Measurements from ENCODE around the gene PABPC3. TPM values are rescaled to one million over a fixed set of nuclear protein-coding genes. Genes with fewer than 3 reads are reported as not detected.
A peak's percentile ranks its signal among the peaks of the same experiment; 100 is the strongest.

PABPC3 gene
- total RNA-seq, 2 experiments from 2014 or later = 0.13 to 0.49 TPM

DNA sequence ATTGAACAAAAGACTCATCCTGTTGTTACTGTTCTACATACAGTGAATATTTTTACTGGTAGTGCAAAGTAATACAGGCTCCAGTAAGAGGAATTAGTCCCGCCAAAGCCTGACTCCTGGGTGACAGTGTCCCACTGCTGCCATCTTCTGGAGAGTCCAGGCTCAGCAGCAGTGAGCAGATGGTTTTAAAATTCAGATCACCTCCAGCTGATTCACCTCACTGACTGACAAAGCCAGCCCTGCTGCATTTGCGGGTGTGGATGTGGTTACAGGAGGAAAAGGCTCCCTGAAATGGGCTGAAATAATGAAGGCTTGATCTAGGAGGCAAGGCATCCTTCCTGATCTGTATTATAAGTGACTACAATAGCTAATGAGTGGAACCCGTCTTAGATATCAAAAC lies 18.3 kb downstream of the PABPC3 start:
- Histone ChIP-seq H3K9me3 (ENCODE audit: low read length) (no peaks in the 10 kb centered on the region), H4K20me1 (ENCODE audit: insufficient read depth, low read length) (no peaks in the 10 kb centered on the region; the same call in 1 of the 2 replicates), H3K27ac (ENCODE audit: low read depth, low read length, poor library complexity, severe bottlenecking) (no peak overlapping the region), H3K4me1 (ENCODE audit: insufficient read depth, low read length, poor library complexity, severe bottlenecking) (peaks cover 27% of the 10 kb centered on the region), H3K79me2 (ENCODE audit: insufficient read depth, low read depth, low read length) (no peaks in the 10 kb centered on the region), H3K36me3 (ENCODE audit: insufficient read depth, low read length) (no peaks in the 10 kb centered on the region), H3K4me3 (ENCODE audit: low read depth, low read length, poor library complexity, severe bottlenecking) (no peak overlapping the region), H3K4me2 (ENCODE audit: low read length) (peak overlapping the region; percentile 4; the same call in 1 of the 2 replicates), H3K9me2 (ENCODE audit: insufficient read depth, low read length) (no peaks in the 10 kb centered on the region), H2AFZ (ENCODE audit: low read length) (peak overlapping the region; percentile 60)
- DNase-seq (ENCODE audit: low spot score) = peak; percentile 79
- POLR2A ChIA-PET = no interaction called here
- CTCF ChIA-PET (ENCODE audit: unreplicated experiment) = no interaction called here
- BruUV-seq (replicated peaks) = no TSS peak
- intact Hi-C loops (cut with micrococcal nuclease; ENCODE audit: unreplicated experiment) = loop anchor here (1.0 to 2.0 kb wide), 2 partner anchors 29 to 109 kb away; no protein-coding TSS in a partner anchor
- TF ChIP-seq, protein P1, sequence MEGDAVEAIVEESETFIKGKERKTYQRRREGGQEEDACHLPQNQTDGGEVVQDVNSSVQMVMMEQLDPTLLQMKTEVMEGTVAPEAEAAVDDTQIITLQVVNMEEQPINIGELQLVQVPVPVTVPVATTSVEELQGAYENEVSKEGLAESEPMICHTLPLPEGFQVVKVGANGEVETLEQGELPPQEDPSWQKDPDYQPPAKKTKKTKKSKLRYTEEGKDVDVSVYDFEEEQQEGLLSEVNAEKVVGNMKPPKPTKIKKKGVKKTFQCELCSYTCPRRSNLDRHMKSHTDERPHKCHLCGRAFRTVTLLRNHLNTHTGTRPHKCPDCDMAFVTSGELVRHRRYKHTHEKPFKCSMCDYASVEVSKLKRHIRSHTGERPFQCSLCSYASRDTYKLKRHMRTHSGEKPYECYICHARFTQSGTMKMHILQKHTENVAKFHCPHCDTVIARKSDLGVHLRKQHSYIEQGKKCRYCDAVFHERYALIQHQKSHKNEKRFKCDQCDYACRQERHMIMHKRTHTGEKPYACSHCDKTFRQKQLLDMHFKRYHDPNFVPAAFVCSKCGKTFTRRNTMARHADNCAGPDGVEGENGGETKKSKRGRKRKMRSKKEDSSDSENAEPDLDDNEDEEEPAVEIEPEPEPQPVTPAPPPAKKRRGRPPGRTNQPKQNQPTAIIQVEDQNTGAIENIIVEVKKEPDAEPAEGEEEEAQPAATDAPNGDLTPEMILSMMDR (conservative IDR thresholded peaks at IDR 0.05; ENCODE audit: low read length) = peak; percentile 94
- no peak for TF ChIP-seq EZH2phosphoT487 (IDR thresholded peaks at IDR 0.05; ENCODE audit: borderline replicate concordance, low read depth, low read length)

DNA sequence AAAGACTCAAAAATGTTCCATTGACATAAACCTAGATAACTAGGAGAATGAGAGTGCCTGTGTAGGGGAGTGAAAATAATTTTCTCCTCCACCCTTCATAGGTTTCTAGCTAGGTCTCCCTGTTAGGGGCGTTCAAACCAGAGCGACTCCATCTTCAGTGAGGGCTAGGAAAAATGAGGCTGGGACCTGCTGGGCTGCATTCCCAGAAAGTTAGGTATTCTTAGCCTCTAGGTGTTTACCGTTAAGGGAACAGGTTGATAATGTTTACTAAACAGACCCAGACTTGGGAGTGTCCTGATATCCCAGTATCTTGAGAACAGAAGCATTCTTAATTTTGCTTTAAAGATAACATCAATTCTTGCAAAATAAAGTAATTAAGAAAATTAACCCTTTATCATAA lies 20.1 kb downstream of the PABPC3 start:
- Histone ChIP-seq H3K4me2 (ENCODE audit: low read length) (no peak overlapping the region), H3K36me3 (ENCODE audit: insufficient read depth, low read length) (no peaks in the 10 kb centered on the region), H4K20me1 (ENCODE audit: insufficient read depth, low read length) (no peaks in the 10 kb centered on the region; the same call in 1 of the 2 replicates), H3K9me3 (ENCODE audit: low read length) (no peaks in the 10 kb centered on the region), H2AFZ (ENCODE audit: low read length) (no peak overlapping the region), H3K4me1 (ENCODE audit: insufficient read depth, low read length, poor library complexity, severe bottlenecking) (peaks cover 28% of the 10 kb centered on the region), H3K79me2 (ENCODE audit: insufficient read depth, low read depth, low read length) (no peaks in the 10 kb centered on the region), H3K4me3 (ENCODE audit: low read depth, low read length, poor library complexity, severe bottlenecking) (no peak overlapping the region), H3K9me2 (ENCODE audit: insufficient read depth, low read length) (no peaks in the 10 kb centered on the region), H3K27ac (ENCODE audit: low read depth, low read length, poor library complexity, severe bottlenecking) (no peak overlapping the region)
- no peak for DNase-seq (ENCODE audit: low spot score)
- no TSS peak for BruUV-seq (replicated peaks)
- intact Hi-C loops (cut with micrococcal nuclease; ENCODE audit: unreplicated experiment) = no loop called here
- ChIA-PET CTCF (ENCODE audit: unreplicated experiment) (no interaction called here), POLR2A (no interaction called here)
- no peak for TF ChIP-seq EZH2phosphoT487 (IDR thresholded peaks at IDR 0.05; ENCODE audit: borderline replicate concordance, low read depth, low read length)
- TF ChIP-seq, protein P1 (conservative IDR thresholded peaks at IDR 0.05; ENCODE audit: low read length) = no peak

DNA sequence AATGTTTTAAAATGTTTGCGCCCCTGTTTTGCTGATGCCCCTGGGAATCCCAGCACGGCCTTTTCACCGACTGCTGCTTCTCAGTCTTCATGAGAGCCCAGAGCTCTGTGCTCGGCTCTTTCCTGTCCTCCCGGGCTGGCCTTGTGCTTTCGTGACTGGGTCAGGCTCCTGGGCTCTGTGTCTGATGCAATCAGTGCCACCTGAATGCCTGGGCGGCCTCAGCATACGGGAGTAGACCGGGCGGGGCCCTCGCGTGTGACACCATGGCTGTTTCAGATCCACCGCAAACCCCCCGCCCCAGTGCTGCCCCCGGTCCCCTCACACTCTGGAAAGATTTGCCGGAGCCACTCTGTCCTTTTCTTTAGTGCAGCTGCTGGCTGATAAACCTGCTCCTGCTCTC lies 21.4 kb downstream of the PABPC3 start:
- H3K4me1 ChIP-seq (ENCODE audit: insufficient read depth, low read length, poor library complexity, severe bottlenecking) = peaks cover 28% of the 10 kb centered on the region
- intact Hi-C loops (cut with micrococcal nuclease; ENCODE audit: unreplicated experiment) = no loop called here
- TF ChIP-seq, protein P1 (conservative IDR thresholded peaks at IDR 0.05; ENCODE audit: low read length) = no peak
- no peak for TF ChIP-seq EZH2phosphoT487 (IDR thresholded peaks at IDR 0.05; ENCODE audit: borderline replicate concordance, low read depth, low read length)
- H3K9me3 ChIP-seq (ENCODE audit: low read length) = no peaks in the 10 kb centered on the region
- ChIA-PET CTCF (ENCODE audit: unreplicated experiment) (no interaction called here), POLR2A (no interaction called here)
- no peaks in the 10 kb centered on the region; the same call in 1 of the 2 replicates for H4K20me1 ChIP-seq (ENCODE audit: insufficient read depth, low read length)
- H3K79me2 ChIP-seq (ENCODE audit: insufficient read depth, low read depth, low read length) = no peaks in the 10 kb centered on the region
- no peak overlapping the region for H3K4me2 ChIP-seq (ENCODE audit: low read length)
- no peak overlapping the region for H3K27ac ChIP-seq (ENCODE audit: low read depth, low read length, poor library complexity, severe bottlenecking)
- H3K9me2 ChIP-seq (ENCODE audit: insufficient read depth, low read length) = no peaks in the 10 kb centered on the region
- peak overlapping the region; percentile 50; the same call in 1 of the 2 replicates for H2AFZ ChIP-seq (ENCODE audit: low read length)
- no peak for DNase-seq (ENCODE audit: low spot score)
- no TSS peak for BruUV-seq (replicated peaks)
- no peak overlapping the region for H3K4me3 ChIP-seq (ENCODE audit: low read depth, low read length, poor library complexity, severe bottlenecking)
- no peaks in the 10 kb centered on the region for H3K36me3 ChIP-seq (ENCODE audit: insufficient read depth, low read length)
